ENCODE measurements around the gene RAB11A. TPM values are rescaled to one million over a fixed set of nuclear protein-coding genes. Genes with fewer than 3 reads are reported as not detected.

RAB11A gene
- total RNA-seq, 2 experiments from 2014 or later, result 171 to 181 TPM

GRCh38 chr15:65918357-65918920, 49.1 kb downstream of the RAB11A start:
- H3K4me1 Mint-ChIP-seq (ENCODE audit: low read depth), result peaks cover 32% of the 10 kb centered on the region
- CTCF ChIA-PET, result interaction anchor here (0.6 to 0.7 kb wide), 2 partner anchors 60 to 62 kb away, joined by 3 read pairs; no protein-coding TSS in a partner anchor
- peak; percentile 27 for DNase-seq
- H3K27ac Mint-ChIP-seq, result peak overlapping the region; percentile 16
- intact Hi-C loops (cut with micrococcal nuclease), result no loop called here
- no peaks in the 10 kb centered on the region for H3K27me3 Mint-ChIP-seq
- H3K9me3 Mint-ChIP-seq, result no peaks in the 10 kb centered on the region
- POLR2A ChIA-PET, result no interaction called here
- no peak overlapping the region for H3K4me3 Mint-ChIP-seq
- H3K36me3 Mint-ChIP-seq, result no peaks in the 10 kb centered on the region

GRCh38 chr15:65918945-65919344, 49.7 kb downstream of the RAB11A start:
- no peak overlapping the region for H3K4me3 Mint-ChIP-seq
- H3K27me3 Mint-ChIP-seq, result no peaks in the 10 kb centered on the region
- peaks cover 32% of the 10 kb centered on the region for H3K4me1 Mint-ChIP-seq (ENCODE audit: low read depth)
- intact Hi-C loops (cut with micrococcal nuclease), result no loop called here
- ChIA-PET POLR2A (no interaction called here), CTCF (interaction anchor here (0.6 to 0.7 kb wide), 2 partner anchors 61 to 62 kb away, joined by 3 read pairs; no protein-coding TSS in a partner anchor)
- H3K27ac Mint-ChIP-seq, result no peak overlapping the region
- no peaks in the 10 kb centered on the region for H3K36me3 Mint-ChIP-seq
- DNase-seq, result no peak
- no peaks in the 10 kb centered on the region for H3K9me3 Mint-ChIP-seq

GRCh38 chr15:65919353-65919752, 50.1 kb downstream of the RAB11A start:
- intact Hi-C loops (cut with micrococcal nuclease), result no loop called here
- H3K27me3 Mint-ChIP-seq, result no peaks in the 10 kb centered on the region
- peaks cover 32% of the 10 kb centered on the region for H3K4me1 Mint-ChIP-seq (ENCODE audit: low read depth)
- H3K4me3 Mint-ChIP-seq, result no peak overlapping the region
- H3K36me3 Mint-ChIP-seq, result no peaks in the 10 kb centered on the region
- H3K27ac Mint-ChIP-seq, result no peak overlapping the region
- POLR2A ChIA-PET, result no interaction called here
- CTCF ChIA-PET, result no interaction called here
- no peak for DNase-seq
- H3K9me3 Mint-ChIP-seq, result no peaks in the 10 kb centered on the region

- Mint-ChIP-seq H3K9me3 (no peaks in the 10 kb centered on the region), H3K4me3 (no peak overlapping the region), H3K36me3 (no peaks in the 10 kb centered on the region), H3K27ac (no peak overlapping the region), H3K27me3 (no peaks in the 10 kb centered on the region), H3K4me1 (ENCODE audit: low read depth) (peaks cover 32% of the 10 kb centered on the region)
- intact Hi-C loops (cut with micrococcal nuclease), result no loop called here
- no peak for DNase-seq
- ChIA-PET CTCF (no interaction called here), POLR2A (no interaction called here)
Observed at GRCh38 chr15:65920121-65920520, 50.8 kb downstream of the RAB11A start.

- Mint-ChIP-seq H3K4me3 (no peak overlapping the region), H3K27me3 (no peaks in the 10 kb centered on the region), H3K9me3 (no peaks in the 10 kb centered on the region), H3K27ac (no peak overlapping the region), H3K4me1 (ENCODE audit: low read depth) (peaks cover 32% of the 10 kb centered on the region), H3K36me3 (no peaks in the 10 kb centered on the region)
- intact Hi-C loops (cut with micrococcal nuclease), result no loop called here
- POLR2A ChIA-PET, result interaction anchor here (0.8 kb wide), 1 partner anchor 278 kb away, joined by 3 read pairs; no protein-coding TSS in a partner anchor
- no peak for DNase-seq
- CTCF ChIA-PET, result interaction anchor here (1.0 kb wide), 1 partner anchor 52 kb away, joined by 3 read pairs; the partner anchor contains the start of gene RAB11A
Observed at GRCh38 chr15:65920825-65921309, 51.6 kb downstream of the RAB11A start.

GRCh38 chr15:65921780-65922179, 52.5 kb downstream of the RAB11A start:
- intact Hi-C loops (cut with micrococcal nuclease), result no loop called here
- Mint-ChIP-seq H3K27me3 (no peaks in the 10 kb centered on the region), H3K4me1 (ENCODE audit: low read depth) (peaks cover 23% of the 10 kb centered on the region), H3K36me3 (no peaks in the 10 kb centered on the region), H3K9me3 (no peaks in the 10 kb centered on the region), H3K27ac (no peak overlapping the region), H3K4me3 (no peak overlapping the region)
- ChIA-PET POLR2A (no interaction called here), CTCF (interaction anchor here (1.0 kb wide), 1 partner anchor 53 kb away, joined by 3 read pairs; the partner anchor contains the start of gene RAB11A)
- DNase-seq, result no peak

GRCh38 chr15:65922621-65923020, 53.3 kb downstream of the RAB11A start:
- no peak overlapping the region for H3K27ac Mint-ChIP-seq
- POLR2A ChIA-PET, result no interaction called here
- H3K4me1 Mint-ChIP-seq (ENCODE audit: low read depth), result peaks cover 15% of the 10 kb centered on the region
- no peak overlapping the region for H3K4me3 Mint-ChIP-seq
- no peaks in the 10 kb centered on the region for H3K36me3 Mint-ChIP-seq
- CTCF ChIA-PET, result no interaction called here
- H3K9me3 Mint-ChIP-seq, result no peaks in the 10 kb centered on the region
- H3K27me3 Mint-ChIP-seq, result no peaks in the 10 kb centered on the region
- no peak for DNase-seq
- intact Hi-C loops (cut with micrococcal nuclease), result no loop called here

- intact Hi-C loops (cut with micrococcal nuclease), result no loop called here
- Mint-ChIP-seq H3K4me3 (no peak overlapping the region), H3K4me1 (ENCODE audit: low read depth) (peaks cover 9% of the 10 kb centered on the region), H3K27ac (no peak overlapping the region), H3K9me3 (no peaks in the 10 kb centered on the region), H3K27me3 (no peaks in the 10 kb centered on the region), H3K36me3 (no peaks in the 10 kb centered on the region)
- ChIA-PET POLR2A (no interaction called here), CTCF (no interaction called here)
- no peak for DNase-seq
Observed at GRCh38 chr15:65923264-65923663, 54.0 kb downstream of the RAB11A start.

GRCh38 chr15:65924004-65924403, 54.7 kb downstream of the RAB11A start:
- H3K27ac Mint-ChIP-seq, result no peak overlapping the region
- no peaks in the 10 kb centered on the region for H3K9me3 Mint-ChIP-seq
- H3K27me3 Mint-ChIP-seq, result no peaks in the 10 kb centered on the region
- POLR2A ChIA-PET, result no interaction called here
- intact Hi-C loops (cut with micrococcal nuclease), result no loop called here
- H3K4me1 Mint-ChIP-seq (ENCODE audit: low read depth), result peaks cover 1% of the 10 kb centered on the region
- no peak overlapping the region for H3K4me3 Mint-ChIP-seq
- no peaks in the 10 kb centered on the region for H3K36me3 Mint-ChIP-seq
- CTCF ChIA-PET, result no interaction called here
- DNase-seq, result no peak

- CTCF ChIA-PET, result no interaction called here
- POLR2A ChIA-PET, result no interaction called here
Observed at GRCh38 chr15:65925338-65925737, 56.0 kb downstream of the RAB11A start.

GRCh38 chr15:65926459-65926858, 57.2 kb downstream of the RAB11A start:
- intact Hi-C loops (cut with micrococcal nuclease), result no loop called here
- Mint-ChIP-seq H3K27ac (no peak overlapping the region), H3K4me1 (ENCODE audit: low read depth) (no peaks in the 10 kb centered on the region), H3K9me3 (no peaks in the 10 kb centered on the region), H3K36me3 (no peaks in the 10 kb centered on the region), H3K27me3 (no peaks in the 10 kb centered on the region), H3K4me3 (no peak overlapping the region)
- no peak for DNase-seq
- POLR2A ChIA-PET, result no interaction called here
- CTCF ChIA-PET, result no interaction called here

More at GRCh38 chr15:65925338-65925737, 56.0 kb downstream of the RAB11A start:
- no peaks in the 10 kb centered on the region for H3K27me3 Mint-ChIP-seq
- H3K36me3 Mint-ChIP-seq, result no peaks in the 10 kb centered on the region
- intact Hi-C loops (cut with micrococcal nuclease), result no loop called here
- no peaks in the 10 kb centered on the region for H3K9me3 Mint-ChIP-seq
- H3K4me1 Mint-ChIP-seq (ENCODE audit: low read depth), result no peaks in the 10 kb centered on the region
- H3K4me3 Mint-ChIP-seq, result no peak overlapping the region
- no peak for DNase-seq
- H3K27ac Mint-ChIP-seq, result no peak overlapping the region

- ChIA-PET POLR2A (no interaction called here), CTCF (no interaction called here)
- intact Hi-C loops (cut with micrococcal nuclease), result no loop called here
- no peak overlapping the region for H3K27ac Mint-ChIP-seq
- no peak for DNase-seq
- no peaks in the 10 kb centered on the region for H3K4me1 Mint-ChIP-seq (ENCODE audit: low read depth)
- H3K27me3 Mint-ChIP-seq, result no peaks in the 10 kb centered on the region
- H3K4me3 Mint-ChIP-seq, result no peak overlapping the region
- H3K36me3 Mint-ChIP-seq, result no peaks in the 10 kb centered on the region
- H3K9me3 Mint-ChIP-seq, result no peaks in the 10 kb centered on the region
Observed at GRCh38 chr15:65926899-65927298, 57.6 kb downstream of the RAB11A start.

GRCh38 chr15:65927545-65927944, 58.3 kb downstream of the RAB11A start:
- CTCF ChIA-PET, result no interaction called here
- Mint-ChIP-seq H3K9me3 (no peaks in the 10 kb centered on the region), H3K27ac (no peak overlapping the region), H3K27me3 (no peaks in the 10 kb centered on the region), H3K36me3 (no peaks in the 10 kb centered on the region), H3K4me3 (no peak overlapping the region), H3K4me1 (ENCODE audit: low read depth) (no peaks in the 10 kb centered on the region)
- intact Hi-C loops (cut with micrococcal nuclease), result no loop called here
- POLR2A ChIA-PET, result no interaction called here
- DNase-seq, result no peak

Measured in activated CD4-positive, alpha-beta memory T cell treated with anti-CD3 and anti-CD28 coated beads for 36 hours (primary cell).